GM04503 (cell line): ENCODE results near the gene NKX2-3.

Source experiments
- DNase-seq: peaks from one replicate; pipeline ENCODE4 v3.0.0-alpha.2; 2012; ENCODE audit warnings: low read depth

The NKX2-3 gene

GRCh38 chr10:99532687-99533495 lies at the start of gene NKX2-3:
NKX2-3 (plus strand) TSS chr10:99532942; CDS start chr10:99533132, 190 bp downstream.
- DNase-seq = no peak

DNA sequence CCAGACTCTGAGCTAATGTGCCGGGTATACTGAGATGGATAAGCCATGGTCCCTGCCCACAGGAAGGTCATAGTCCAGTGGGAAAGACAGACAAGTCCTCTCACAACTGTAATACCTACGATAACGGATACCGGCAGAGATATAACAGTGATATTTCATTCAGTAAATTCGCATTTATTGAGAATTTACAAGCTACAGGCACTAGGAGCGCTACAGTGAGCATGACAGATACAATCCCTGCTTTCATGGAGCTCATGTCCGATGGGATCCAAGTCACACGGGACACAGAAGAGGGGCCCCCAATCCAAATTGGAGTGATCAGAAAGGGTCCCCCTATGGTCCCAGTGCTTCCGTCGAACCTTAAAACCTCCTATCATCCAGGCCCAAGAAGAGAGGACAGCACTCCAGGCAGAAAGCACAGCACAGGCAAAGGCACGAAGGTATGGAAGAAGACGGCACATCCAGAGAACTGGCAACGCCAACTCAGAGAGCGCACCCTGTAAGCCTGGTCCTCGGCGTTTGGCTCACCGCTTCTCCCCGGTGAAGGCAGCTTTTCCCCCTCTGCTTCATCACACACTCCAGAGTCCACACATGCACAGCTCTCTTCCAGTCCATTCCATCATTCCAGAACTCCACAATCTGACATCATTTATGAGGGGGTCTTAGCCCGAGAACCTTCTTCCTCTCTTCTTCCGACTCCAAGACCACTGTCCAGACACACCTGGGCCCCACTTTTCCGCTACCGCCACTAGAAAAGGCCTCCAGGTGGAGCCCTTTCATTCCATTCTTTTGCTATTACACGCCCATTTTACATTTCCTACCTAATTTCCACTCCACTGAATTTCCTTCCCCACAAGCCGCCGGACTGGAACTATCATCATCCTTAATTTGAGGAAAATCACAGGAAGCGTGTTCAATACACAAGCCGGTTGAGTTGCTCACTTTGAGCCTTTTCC lies 47.8 kb upstream of the NKX2-3 start:
- no peak for DNase-seq

GRCh38 chr10:99487125-99487807 lies 45.5 kb upstream of the NKX2-3 start:
- no peak for DNase-seq

GRCh38 chr10:99489271-99489670 lies 43.5 kb upstream of the NKX2-3 start:
- no peak for DNase-seq

DNA sequence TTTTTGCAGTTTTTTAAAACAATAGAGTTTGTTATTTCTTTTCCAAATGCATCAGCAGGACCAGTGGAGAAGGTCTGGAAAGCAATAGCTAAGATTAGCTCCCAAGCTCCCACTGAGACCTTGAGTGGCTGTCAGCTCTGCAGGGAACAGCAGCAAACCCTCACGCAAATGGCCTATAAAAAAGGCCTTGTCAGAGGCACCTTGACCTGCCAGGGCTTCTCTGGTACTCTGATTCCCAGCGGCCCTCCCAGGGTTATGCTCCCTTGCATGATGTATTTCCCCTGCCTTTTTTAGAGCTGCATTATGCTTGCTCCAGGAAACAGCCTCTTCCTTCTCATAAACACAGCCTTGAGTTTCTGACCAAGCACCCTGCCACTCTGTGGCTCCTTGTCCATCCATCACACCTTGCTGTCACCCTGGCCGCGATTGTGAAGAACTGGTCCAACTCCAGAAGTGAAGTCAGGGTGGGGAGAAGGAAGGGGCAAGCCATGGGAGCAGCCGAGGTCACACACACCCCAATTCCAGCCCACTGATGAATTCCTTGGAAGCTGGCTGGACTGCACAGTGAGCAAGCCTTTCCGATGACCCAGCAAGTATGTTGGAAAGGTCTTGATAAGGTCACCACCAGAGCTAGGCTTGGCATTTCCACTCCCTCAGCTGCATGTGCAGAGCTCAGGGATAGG lies 35.3 kb upstream of the NKX2-3 start:
- DNase-seq = no peak

GRCh38 chr10:99506416-99506815 lies 26.3 kb upstream of the NKX2-3 start:
- DNase-seq = no peak

- no peak for DNase-seq
Observed at GRCh38 chr10:99507265-99507664, 25.5 kb upstream of the NKX2-3 start.

DNA sequence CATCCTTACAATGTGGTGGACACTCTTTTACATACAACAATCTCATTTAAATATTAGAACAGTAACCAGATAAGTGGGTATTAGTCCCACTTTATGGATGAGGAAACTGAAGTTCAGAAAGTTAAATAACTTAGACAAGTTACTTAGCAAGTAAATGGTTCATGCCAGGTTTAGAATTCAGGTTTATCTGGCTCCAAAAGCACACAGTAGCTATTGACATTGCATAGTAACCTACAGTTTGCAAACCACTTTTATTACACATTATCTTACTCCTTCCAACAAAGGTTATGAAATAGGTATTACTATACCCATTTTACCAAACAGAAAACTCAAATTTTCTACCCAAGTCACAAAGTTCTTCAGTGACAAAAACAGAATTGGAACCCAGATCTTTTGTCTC lies 19.7 kb upstream of the NKX2-3 start:
- no peak for DNase-seq

- no peak for DNase-seq
Observed at GRCh38 chr10:99519690-99520039, 13.1 kb upstream of the NKX2-3 start.

GRCh38 chr10:99520040-99520846 lies 12.5 kb upstream of the NKX2-3 start:
- no peak for DNase-seq

DNA sequence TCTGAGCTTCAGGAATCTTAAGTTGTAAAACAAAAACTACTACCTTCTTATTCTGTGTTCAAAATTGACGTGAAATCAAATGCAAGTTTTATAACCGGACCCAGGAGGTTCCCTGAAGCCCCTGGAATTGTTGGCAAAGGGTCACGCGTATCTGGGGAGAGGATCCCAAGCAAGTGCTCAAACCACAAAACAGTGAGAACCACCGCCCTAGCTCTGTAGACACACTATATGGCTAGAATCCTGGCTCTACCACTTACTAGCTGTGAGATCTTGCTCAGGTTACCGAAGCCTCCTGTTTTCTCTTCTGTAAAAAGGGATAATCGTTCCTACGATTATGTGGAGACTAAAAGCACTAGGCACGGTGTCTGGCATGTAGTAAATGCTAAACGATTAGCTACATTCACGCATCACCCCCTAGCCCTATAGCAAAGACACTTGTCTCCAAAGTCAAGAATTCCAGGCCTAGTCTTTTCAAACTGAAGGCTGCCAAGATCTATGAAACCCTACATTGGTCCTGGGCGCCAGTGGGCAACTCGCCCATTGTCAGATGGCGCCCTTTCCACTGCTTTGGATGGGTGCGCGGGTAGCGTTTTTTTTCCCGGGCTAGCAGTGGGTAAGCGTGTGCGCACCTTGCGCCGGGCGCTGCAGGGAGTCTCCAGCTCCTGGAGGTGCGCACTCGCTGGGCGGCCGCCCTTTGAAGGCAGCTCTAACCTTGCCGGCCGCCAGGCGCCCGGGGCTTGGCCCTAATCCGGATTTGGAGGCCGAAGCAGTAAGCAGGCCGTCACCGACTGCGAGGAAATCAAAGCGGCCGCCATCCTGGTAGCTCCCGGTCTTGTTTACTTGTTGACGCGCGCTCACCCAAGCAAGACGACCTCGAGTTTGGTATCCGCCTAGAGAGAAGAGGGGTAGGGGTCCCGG lies 11.6 kb upstream of the NKX2-3 start:
- DNase-seq = no peak

DNA sequence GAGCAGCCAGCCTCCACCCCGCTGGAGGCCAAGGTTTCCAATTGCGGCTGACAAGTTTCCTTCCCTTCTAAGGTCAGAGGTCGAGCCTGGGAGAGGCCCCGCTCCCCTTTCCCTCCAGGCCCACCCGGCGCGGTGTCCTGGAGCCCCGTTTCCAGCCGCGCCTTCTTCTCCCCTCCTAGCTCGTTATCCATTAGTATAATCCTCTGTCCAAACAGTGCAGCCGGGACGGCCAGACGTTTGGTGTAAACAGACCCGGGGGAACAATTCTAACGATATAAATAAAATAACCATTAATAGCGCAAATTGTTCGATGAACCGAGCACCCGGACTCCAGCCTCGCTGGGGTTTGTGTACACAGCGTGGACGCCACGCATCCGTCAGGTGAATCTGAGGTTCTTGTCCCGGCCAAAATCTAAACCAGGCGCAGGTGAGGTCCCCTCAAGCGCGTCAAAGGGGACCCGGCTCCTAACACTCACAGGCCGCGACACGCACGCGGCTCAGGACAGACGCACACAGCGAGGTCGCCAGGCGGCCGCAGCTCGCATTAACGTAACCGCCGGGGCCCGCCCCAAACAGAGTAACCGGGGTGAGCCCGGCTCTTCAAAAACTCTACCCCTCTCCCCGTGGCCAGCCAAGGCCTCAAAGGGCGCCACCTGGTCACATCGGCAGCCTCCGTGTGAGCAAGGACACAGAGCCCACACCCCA lies 10.8 kb upstream of the NKX2-3 start:
- no peak for DNase-seq

- no peak for DNase-seq
Observed at GRCh38 chr10:99522470-99523250, 10.1 kb upstream of the NKX2-3 start.

- no peak for DNase-seq
Observed at GRCh38 chr10:99523251-99523773, 9.4 kb upstream of the NKX2-3 start.

- DNase-seq = no peak
Observed at GRCh38 chr10:99524050-99524666, 8.6 kb upstream of the NKX2-3 start.

DNA sequence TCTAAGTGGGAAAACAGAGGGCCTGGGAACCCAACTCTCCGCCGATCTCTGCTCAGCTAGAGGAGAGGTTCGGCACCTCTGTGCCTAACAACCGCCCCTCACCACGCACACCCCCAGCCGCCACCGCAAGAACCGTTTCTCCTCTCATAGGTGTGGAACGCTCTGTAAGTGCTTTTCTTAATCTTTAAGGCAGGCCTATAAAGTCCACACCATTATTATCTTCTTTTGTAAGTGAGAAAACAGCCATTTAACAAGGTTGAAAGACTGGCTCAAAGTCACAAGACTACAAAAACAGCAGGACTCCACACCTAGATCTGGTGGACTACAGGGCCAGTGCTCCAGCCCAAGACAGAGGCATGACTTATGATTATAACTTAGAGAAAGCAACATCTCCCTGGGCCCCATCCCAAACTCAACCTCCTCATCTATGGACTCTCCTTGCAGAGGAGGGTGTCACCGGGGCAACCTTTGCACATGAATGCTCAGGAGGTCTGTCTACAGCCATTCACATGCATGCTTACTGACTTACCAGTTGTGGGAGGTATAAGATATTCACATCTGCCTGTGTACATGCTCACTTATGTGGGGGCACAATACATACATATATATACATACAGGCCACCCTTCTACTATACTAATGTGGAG lies 7.9 kb upstream of the NKX2-3 start:
- no peak for DNase-seq

DNA sequence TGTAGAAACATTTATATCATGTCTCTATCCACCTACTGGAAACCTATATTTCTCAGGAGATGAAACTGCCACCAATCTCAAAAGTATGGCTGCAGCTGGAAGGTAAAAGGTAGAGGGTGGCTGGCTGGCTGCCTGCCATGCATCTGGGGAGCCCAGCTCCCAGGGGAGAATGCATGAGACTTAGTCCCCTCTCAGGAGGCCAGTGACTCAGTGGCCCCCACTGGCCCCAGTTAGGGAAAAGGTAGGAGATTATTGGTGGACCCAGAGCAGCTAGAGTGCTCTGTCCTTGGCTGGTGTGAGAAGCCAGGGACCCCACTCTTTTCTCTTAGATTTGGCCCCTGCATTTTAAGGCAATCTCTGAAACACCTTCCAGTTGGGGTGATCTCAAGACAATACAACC lies 6.8 kb upstream of the NKX2-3 start:
- no peak for DNase-seq
